Peyer's patch (tissue), 4 donors: ENCODE measurements around the gene DHX16.

Experiments
- POLR2A ChIP-seq, 2 donors: fragments of 450-650 bp; IDR thresholded peaks; one replicate each; pipeline ENCODE4 v1.5.1; 2017; ENCODE audit warnings: antibody characterized with exemption in 2 of 2, mild to moderate bottlenecking in 2 of 2, moderate library complexity in 2 of 2
- TF ChIP-seq, protein P1 (sequence below), 6 experiments: fragments of 450-650 bp in 4 of 6; fragments of 200-600 bp in 2 of 6; sonication (generic) in 1 of 6; IDR thresholded peaks; one replicate each; pipeline ENCODE4 v1.5.1; 2017 to 2019; ENCODE audit warnings: antibody characterized with exemption in 6 of 6, mild to moderate bottlenecking in 3 of 6, moderate library complexity in 1 of 6

DNA sequence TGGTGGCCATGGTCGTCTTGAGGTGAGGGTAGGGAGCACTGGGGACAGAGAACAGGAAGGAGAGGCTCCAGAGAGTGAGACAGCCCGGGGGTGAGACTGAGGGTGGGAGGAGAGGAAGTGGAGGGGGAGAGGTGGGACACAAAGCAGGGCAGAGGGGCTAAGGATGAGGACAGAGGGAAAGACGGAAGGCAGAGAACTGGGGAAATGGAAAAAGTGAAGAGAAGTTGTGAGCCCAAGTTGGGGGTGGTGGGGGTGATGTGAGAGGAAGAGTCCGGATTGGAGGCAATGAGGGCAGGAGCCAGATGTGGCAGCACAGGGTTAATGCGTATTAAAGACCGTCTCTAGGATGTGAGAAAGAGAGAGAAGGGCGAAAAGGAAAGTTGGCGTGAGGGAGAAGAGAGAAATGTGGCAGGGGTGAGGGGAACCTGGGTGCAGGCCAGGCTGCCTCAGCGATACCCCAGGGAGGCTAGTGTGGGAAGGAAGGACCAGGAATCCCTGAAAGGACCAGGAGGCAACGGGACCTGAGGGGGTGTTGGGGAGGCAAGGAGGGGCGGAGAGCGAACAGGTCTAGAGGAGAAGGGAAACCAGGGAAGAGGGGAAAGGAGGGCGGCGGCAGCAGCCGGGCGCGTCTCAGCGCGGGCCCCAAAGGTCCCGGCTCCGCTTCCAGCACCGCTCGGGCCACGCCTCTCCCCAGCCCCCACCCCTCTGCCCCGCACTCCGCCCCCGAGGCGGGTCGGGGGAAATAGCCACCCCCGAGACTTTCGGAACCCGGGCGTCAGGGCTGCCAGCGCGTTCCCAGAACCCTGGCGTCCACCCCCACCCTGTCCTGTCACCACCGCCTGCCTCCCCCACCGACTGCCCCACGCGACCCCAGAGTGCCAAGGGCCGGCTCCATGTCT, 13.5 kb upstream of the DHX16 start, which contains the start of gene PPP1R18:
- TF ChIP-seq, protein P1, sequence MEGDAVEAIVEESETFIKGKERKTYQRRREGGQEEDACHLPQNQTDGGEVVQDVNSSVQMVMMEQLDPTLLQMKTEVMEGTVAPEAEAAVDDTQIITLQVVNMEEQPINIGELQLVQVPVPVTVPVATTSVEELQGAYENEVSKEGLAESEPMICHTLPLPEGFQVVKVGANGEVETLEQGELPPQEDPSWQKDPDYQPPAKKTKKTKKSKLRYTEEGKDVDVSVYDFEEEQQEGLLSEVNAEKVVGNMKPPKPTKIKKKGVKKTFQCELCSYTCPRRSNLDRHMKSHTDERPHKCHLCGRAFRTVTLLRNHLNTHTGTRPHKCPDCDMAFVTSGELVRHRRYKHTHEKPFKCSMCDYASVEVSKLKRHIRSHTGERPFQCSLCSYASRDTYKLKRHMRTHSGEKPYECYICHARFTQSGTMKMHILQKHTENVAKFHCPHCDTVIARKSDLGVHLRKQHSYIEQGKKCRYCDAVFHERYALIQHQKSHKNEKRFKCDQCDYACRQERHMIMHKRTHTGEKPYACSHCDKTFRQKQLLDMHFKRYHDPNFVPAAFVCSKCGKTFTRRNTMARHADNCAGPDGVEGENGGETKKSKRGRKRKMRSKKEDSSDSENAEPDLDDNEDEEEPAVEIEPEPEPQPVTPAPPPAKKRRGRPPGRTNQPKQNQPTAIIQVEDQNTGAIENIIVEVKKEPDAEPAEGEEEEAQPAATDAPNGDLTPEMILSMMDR (IDR thresholded peaks at IDR 0.05) = no peak
- no peak for TF ChIP-seq POLR2A (IDR thresholded peaks at IDR 0.05)
